Neural cell (in vitro differentiated cells): ENCODE measurements around the gene INPP4B. TPM values are rescaled to one million over a fixed set of nuclear protein-coding genes. Genes with fewer than 3 reads are reported as not detected.

Experiments used
- H2AFZ ChIP-seq: fragments of 200-600, 300-800 bp; sonication (generic), shearing (Covaris generic); 2 replicates; pipeline ENCODE4 v1.6.0; 2014; ENCODE audit warnings: low read depth, mild to moderate bottlenecking, antibody characterized with exemption, low read length, moderate library complexity
- H3F3A ChIP-seq: fragments of 200-600 bp; shearing (Covaris generic); 2 replicates; pipeline ENCODE4 v1.6.1; 2016; ENCODE audit warnings: mild to moderate bottlenecking, moderate library complexity, mixed read lengths, antibody characterized with exemption, low read length; ENCODE audit not compliant: insufficient read depth, poor library complexity, severe bottlenecking
- H3K27ac ChIP-seq: fragments of 200-600, 300-800 bp; sonication (generic), shearing (Covaris generic); 2 replicates; pipeline ENCODE4 v1.5.1; 2014; ENCODE audit warnings: mild to moderate bottlenecking, low read length, moderate library complexity
- H3K27me3 ChIP-seq: fragments of 300-800, 200-600 bp; sonication (generic), shearing (Covaris generic); 2 replicates; pipeline ENCODE4 v1.6.0; 2014; ENCODE audit warnings: mild to moderate bottlenecking, low read depth, low read length, moderate library complexity; ENCODE audit not compliant: insufficient read depth
- H3K36me3 ChIP-seq: fragments of 300-800, 200-600 bp; sonication (generic), shearing (Covaris generic); 2 replicates; pipeline ENCODE4 v1.5.1; 2014; ENCODE audit warnings: mild to moderate bottlenecking, antibody characterized with exemption, low read length, moderate library complexity; ENCODE audit not compliant: insufficient read depth
- H3K4me2 ChIP-seq: fragments of 300-800, 200-600 bp; sonication (generic), shearing (Covaris generic); 2 replicates; pipeline ENCODE4 v1.6.0; 2014; ENCODE audit warnings: mild to moderate bottlenecking, low read length
- H3K4me3 ChIP-seq: fragments of 300-800, 200-600 bp; sonication (generic), shearing (Covaris generic); 2 replicates; pipeline ENCODE4 v1.5.1; 2014; ENCODE audit warnings: mild to moderate bottlenecking, low read length, moderate library complexity
- H3K79me2 ChIP-seq: fragments of 200-600 bp; shearing (Covaris generic); replicated peaks from 2 replicates; pipeline ENCODE4 v1.6.0; 2014; ENCODE audit warnings: mild to moderate bottlenecking, low read length, moderate library complexity; ENCODE audit not compliant: insufficient read depth
- H3K9ac ChIP-seq: fragments of 300-800, 200-600 bp; sonication (generic), shearing (Covaris generic); 2 replicates; pipeline ENCODE4 v1.6.1; 2016; ENCODE audit warnings: mild to moderate bottlenecking, low read length, mixed read lengths
- H3K9me2 ChIP-seq: fragments of 200-600 bp; shearing (Covaris generic); 2 replicates; pipeline ENCODE4 v1.6.1; 2016; ENCODE audit warnings: mild to moderate bottlenecking, low read length, mixed read lengths; ENCODE audit not compliant: insufficient read depth
- H3K9me3 ChIP-seq: fragments of 200-600, 300-800 bp; sonication (generic), shearing (Covaris generic); 2 replicates; pipeline ENCODE4 v1.6.1; 2016; ENCODE audit warnings: mild to moderate bottlenecking, mixed run types, low read length, moderate library complexity, mixed read lengths
- H4K20me1 ChIP-seq: fragments of 200-600 bp; shearing (Covaris generic); 2 replicates; pipeline ENCODE4 v1.6.1; 2016; ENCODE audit warnings: mild to moderate bottlenecking, mixed run types; ENCODE audit not compliant: insufficient read depth
- EP300 ChIP-seq: fragments of 450-650 bp; conservative IDR thresholded peaks from 2 replicates; pipeline ENCODE4 v1.6.1; 2014; ENCODE audit warnings: antibody characterized with exemption, mild to moderate bottlenecking, moderate library complexity; ENCODE audit not compliant: poor library complexity, severe bottlenecking
- EZH2 ChIP-seq: fragments of 200-600, 300-800 bp; shearing (Covaris generic), sonication (generic); IDR thresholded peaks from 2 replicates; pipeline ENCODE4 v1.6.1; 2014; ENCODE audit warnings: antibody characterized with exemption, low read length, borderline replicate concordance, mild to moderate bottlenecking; ENCODE audit not compliant: insufficient read depth, poor library complexity, severe bottlenecking
- MXI1 ChIP-seq: fragments of 450-650 bp; conservative IDR thresholded peaks from 2 replicates; pipeline ENCODE4 v1.6.1; 2014; ENCODE audit warnings: antibody characterized with exemption, mild to moderate bottlenecking; ENCODE audit not compliant: poor library complexity, severe bottlenecking
- POLR2AphosphoS5 ChIP-seq: IDR thresholded peaks from 2 replicates; pipeline ENCODE4 v1.6.1; 2012
- RAD21 ChIP-seq: fragments of 450-650 bp; conservative IDR thresholded peaks from 2 replicates; pipeline ENCODE4 v1.6.1; 2014; ENCODE audit warnings: antibody characterized with exemption, mild to moderate bottlenecking, moderate library complexity
- SMC3 ChIP-seq: fragments of 450-650 bp; conservative IDR thresholded peaks from 2 replicates; pipeline ENCODE4 v1.6.1; 2014; ENCODE audit warnings: antibody characterized with exemption, mild to moderate bottlenecking, moderate library complexity; ENCODE audit not compliant: poor library complexity
- TAF1 ChIP-seq: IDR thresholded peaks from 2 replicates; pipeline ENCODE4 v1.6.1; 2012; ENCODE audit warnings: low read depth
- polyA plus RNA-seq: library from polyadenylated mRNA; depleted of rRNA; stranded (reverse); fragments of >200 nt; gene quantifications from 2 replicates; pipeline ENCODE4 v1.2.3, GENCODE V29; 2014
- TF ChIP-seq, protein P1 (sequence below): IDR thresholded peaks from 2 replicates; pipeline ENCODE4 v1.6.1; 2012; ENCODE audit warnings: borderline replicate concordance
- TF ChIP-seq, protein P2 (sequence below): fragments of 450-650 bp; IDR thresholded peaks from 2 replicates; pipeline ENCODE4 v1.5.1; 2014; ENCODE audit warnings: antibody characterized with exemption, mild to moderate bottlenecking, moderate library complexity; ENCODE audit not compliant: poor library complexity, severe bottlenecking

INPP4B gene
- polyA plus RNA-seq, 1 donor from 2014 or later, result 0.30 TPM

DNA sequence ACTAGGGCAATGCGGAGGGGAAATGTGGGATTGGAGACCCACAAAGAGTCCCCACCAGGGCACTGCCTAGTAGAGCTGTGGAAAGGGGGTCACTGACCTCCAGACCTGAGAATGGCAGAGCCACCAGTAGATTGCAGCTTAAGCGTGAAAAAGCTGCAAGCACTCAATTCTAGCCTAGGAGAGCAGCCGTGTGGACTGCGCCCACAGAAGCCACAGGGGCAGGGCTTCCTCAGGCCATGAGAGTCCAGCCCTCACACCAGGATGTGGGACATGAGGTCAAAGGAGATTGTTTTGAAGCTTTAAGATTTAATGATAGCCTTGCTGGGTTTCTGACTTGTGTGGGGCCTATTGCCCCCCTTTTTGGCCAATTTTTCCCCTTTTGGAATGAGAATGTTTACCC, 379.0 kb downstream of the INPP4B start:
- no peaks in the 10 kb centered on the region for H3K36me3 ChIP-seq
- no peak overlapping the region for H3K27ac ChIP-seq
- H3K4me3 ChIP-seq, result no peak overlapping the region
- H3K27me3 ChIP-seq, result no peaks in the 10 kb centered on the region
- no peak for TF ChIP-seq EP300
- H3K79me2 ChIP-seq, result no peaks in the 10 kb centered on the region
- no peak overlapping the region for H2AFZ ChIP-seq
- no peaks in the 10 kb centered on the region for H3F3A ChIP-seq
- no peak overlapping the region for H3K9ac ChIP-seq
- no peaks in the 10 kb centered on the region for H3K9me3 ChIP-seq
- no peaks in the 10 kb centered on the region for H4K20me1 ChIP-seq
- H3K4me2 ChIP-seq, result no peak overlapping the region
- no peaks in the 10 kb centered on the region for H3K9me2 ChIP-seq

DNA sequence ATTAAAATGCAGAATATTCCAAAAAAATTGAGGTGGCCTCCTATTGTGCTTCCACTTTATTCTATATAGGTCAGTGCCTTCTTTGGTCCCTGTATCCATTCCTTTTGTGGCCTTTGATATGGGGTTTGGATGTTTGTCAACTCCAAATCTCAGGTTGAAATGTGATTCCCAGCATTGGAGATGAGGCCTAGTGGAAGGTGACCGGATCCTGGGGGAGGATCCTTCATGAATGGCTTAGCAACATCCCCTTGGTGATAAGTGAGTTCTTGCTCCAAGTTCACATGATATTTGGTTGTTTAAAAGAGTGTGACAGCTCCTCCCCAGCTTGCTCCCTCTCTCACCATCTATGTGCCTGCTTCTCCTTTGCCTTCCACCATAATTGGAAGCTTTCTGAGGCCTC, 380.6 kb downstream of the INPP4B start:
- no peak for TF ChIP-seq SMC3
- TF ChIP-seq EP300, result no peak
- TF ChIP-seq, protein P1, sequence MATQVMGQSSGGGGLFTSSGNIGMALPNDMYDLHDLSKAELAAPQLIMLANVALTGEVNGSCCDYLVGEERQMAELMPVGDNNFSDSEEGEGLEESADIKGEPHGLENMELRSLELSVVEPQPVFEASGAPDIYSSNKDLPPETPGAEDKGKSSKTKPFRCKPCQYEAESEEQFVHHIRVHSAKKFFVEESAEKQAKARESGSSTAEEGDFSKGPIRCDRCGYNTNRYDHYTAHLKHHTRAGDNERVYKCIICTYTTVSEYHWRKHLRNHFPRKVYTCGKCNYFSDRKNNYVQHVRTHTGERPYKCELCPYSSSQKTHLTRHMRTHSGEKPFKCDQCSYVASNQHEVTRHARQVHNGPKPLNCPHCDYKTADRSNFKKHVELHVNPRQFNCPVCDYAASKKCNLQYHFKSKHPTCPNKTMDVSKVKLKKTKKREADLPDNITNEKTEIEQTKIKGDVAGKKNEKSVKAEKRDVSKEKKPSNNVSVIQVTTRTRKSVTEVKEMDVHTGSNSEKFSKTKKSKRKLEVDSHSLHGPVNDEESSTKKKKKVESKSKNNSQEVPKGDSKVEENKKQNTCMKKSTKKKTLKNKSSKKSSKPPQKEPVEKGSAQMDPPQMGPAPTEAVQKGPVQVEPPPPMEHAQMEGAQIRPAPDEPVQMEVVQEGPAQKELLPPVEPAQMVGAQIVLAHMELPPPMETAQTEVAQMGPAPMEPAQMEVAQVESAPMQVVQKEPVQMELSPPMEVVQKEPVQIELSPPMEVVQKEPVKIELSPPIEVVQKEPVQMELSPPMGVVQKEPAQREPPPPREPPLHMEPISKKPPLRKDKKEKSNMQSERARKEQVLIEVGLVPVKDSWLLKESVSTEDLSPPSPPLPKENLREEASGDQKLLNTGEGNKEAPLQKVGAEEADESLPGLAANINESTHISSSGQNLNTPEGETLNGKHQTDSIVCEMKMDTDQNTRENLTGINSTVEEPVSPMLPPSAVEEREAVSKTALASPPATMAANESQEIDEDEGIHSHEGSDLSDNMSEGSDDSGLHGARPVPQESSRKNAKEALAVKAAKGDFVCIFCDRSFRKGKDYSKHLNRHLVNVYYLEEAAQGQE, result no peak
- no peak for TF ChIP-seq POLR2AphosphoS5
- no peak for TF ChIP-seq RAD21
- TF ChIP-seq TAF1, result no peak
- no peak for TF ChIP-seq EZH2
- TF ChIP-seq MXI1, result no peak
- TF ChIP-seq, protein P2, sequence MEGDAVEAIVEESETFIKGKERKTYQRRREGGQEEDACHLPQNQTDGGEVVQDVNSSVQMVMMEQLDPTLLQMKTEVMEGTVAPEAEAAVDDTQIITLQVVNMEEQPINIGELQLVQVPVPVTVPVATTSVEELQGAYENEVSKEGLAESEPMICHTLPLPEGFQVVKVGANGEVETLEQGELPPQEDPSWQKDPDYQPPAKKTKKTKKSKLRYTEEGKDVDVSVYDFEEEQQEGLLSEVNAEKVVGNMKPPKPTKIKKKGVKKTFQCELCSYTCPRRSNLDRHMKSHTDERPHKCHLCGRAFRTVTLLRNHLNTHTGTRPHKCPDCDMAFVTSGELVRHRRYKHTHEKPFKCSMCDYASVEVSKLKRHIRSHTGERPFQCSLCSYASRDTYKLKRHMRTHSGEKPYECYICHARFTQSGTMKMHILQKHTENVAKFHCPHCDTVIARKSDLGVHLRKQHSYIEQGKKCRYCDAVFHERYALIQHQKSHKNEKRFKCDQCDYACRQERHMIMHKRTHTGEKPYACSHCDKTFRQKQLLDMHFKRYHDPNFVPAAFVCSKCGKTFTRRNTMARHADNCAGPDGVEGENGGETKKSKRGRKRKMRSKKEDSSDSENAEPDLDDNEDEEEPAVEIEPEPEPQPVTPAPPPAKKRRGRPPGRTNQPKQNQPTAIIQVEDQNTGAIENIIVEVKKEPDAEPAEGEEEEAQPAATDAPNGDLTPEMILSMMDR, result no peak
- H3F3A ChIP-seq, result no peaks in the 10 kb centered on the region

DNA sequence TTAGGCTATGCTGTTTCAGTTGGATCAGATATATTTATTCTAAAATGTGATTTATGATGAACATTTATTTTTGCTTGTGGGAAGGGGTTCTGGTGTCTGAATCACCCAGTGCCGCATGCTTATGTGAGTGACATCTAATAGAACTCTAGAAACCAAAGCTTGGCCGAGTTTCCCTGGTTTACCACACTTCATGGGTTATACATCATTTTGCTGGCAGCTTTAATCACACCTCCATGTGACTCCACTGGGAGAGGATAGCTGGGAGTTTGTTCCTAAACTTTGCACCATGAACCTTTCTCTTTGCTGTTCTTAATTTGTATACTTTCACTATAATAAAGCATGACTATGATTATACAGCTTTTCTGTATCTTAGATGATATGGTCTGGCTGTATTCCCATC, 382.9 kb downstream of the INPP4B start:
- Histone ChIP-seq H3K4me2 (no peak overlapping the region), H3K27me3 (no peaks in the 10 kb centered on the region), H2AFZ (no peak overlapping the region), H3K9me2 (no peaks in the 10 kb centered on the region), H3K79me2 (no peaks in the 10 kb centered on the region), H4K20me1 (no peaks in the 10 kb centered on the region), H3K27ac (no peak overlapping the region), H3K36me3 (no peaks in the 10 kb centered on the region), H3F3A (no peaks in the 10 kb centered on the region), H3K9me3 (no peaks in the 10 kb centered on the region), H3K9ac (no peak overlapping the region), H3K4me3 (no peak overlapping the region)
- TF ChIP-seq EP300 (no peak), EZH2 (no peak), RAD21 (no peak), POLR2AphosphoS5 (no peak)
- TF ChIP-seq, protein P1, result no peak

More for the DNA sequence above, 380.6 kb downstream of the INPP4B start:
- Histone ChIP-seq H3K36me3 (no peaks in the 10 kb centered on the region), H3K4me3 (no peak overlapping the region), H3K27ac (no peak overlapping the region), H3K79me2 (no peaks in the 10 kb centered on the region), H4K20me1 (no peaks in the 10 kb centered on the region), H3K9me3 (no peaks in the 10 kb centered on the region), H3K4me2 (no peak overlapping the region), H3K9ac (no peak overlapping the region), H3K9me2 (no peaks in the 10 kb centered on the region), H2AFZ (no peak overlapping the region), H3K27me3 (no peaks in the 10 kb centered on the region)
